Right renal pelvis (tissue), 4 donors: ENCODE results near the gene OTUB2. TPM values are rescaled to one million over a fixed set of nuclear protein-coding genes. Genes with fewer than 3 reads are reported as not detected.

Experiments used
- DNase-seq, 4 donors: peaks; one replicate each; pipeline ENCODE4 v3.0.0-alpha.2; 2013; ENCODE audit warnings: low read depth in 4 of 4, low spot score in 3 of 4, missing footprints in 1 of 4
- polyA plus RNA-seq, 4 donors: library from polyadenylated mRNA; unstranded; fragments of 120-200 nt; gene quantifications; one replicate each; pipeline ENCODE4 v1.2.1, GENCODE V29; 2013; ENCODE audit not compliant: insufficient read length in 4 of 4

The OTUB2 gene
- 1 to 10 TPM; 4.1 to 5.1 (median 4.8) TPM for polyA plus RNA-seq

DNA sequence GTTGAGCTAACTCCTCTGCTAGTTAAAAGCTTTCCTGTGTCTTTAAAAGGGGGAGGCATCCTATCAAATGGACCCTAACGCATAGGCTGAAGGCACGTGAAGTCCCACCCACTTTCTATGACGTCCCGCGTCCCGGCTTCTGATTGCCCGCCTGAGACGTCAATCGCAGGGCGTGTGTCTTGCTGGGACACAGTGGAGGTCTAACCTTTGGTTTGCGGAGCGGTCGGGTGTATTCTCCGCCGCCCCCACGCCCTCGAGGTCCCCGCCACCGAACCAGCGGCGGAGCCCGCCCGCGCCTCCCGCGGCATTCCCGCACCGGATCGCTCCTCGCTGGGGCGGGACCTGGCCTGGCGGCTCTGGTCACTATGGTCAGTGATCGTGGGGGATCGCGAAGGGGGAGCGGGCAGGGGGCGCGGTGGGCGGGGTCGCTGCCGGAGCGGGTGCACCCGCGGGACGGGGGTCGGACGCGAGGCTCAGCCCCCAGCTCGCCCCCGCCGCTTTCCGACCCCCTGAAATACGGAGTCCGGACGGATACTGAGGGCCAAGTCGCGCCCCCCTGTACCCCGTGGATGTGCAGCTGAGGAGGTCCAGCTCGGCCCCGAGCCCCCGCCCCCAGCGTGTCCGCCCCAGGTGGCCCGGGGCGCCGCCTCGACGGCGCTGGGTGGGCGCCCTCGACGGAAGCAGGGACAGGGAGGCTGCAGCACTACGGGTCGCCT, at the start of gene OTUB2:
Gene OTUB2 (plus strand): TSS at position 168 of the 716 bp plus-strand sequence. CDS start 198 bp downstream, at position 366.
- peak; percentile 96 to 99 (median 98) for DNase-seq

GRCh38 chr14:93976477-93977057, 49.6 kb upstream of the OTUB2 start, which contains the start of gene ASB2:
ASB2 (minus strand) TSS chr14:93976570; CDS start chr14:93964539, 12,031 bp downstream.
- DNase-seq, result no peak

DNA sequence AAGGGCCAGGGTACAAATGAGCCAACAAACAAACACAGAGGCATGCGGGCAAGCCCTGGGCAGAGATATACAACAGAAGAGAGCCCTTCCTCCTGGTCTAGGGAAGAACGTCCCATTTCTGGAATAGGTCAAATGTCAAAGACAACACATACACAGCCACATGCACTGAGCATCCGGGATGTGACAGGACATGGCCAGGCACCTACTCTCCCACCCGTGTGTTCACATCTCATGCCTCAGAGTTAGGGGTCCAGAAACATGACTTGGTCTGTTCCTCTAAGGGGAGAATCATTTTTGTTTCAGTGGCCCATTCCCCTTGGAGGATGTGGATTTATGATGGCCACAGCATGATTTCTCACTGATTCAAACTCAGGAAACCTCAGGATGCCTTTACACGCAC, 49.0 kb upstream of the OTUB2 start:
- no peak for DNase-seq

GRCh38 chr14:93977790-93978581, 48.2 kb upstream of the OTUB2 start:
- no peak for DNase-seq

DNA sequence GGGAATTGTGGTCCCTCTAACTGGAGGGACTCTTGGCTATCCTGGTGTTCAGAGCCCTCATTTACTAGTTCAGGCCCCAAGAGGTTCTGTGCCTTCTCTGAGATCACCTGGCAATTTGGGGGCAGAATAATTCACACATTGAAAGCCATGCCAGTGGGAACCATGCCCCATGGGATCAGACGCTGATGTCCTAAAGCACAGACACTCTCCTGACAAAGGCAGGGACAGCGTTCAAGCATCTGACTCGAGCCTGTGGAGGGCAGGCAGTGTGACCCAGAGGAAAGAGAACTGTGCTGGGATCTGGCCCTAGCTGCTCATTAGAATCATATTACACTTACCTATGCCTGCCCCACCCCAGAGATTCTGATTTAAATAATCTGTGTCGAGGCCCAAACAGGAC, 47.4 kb upstream of the OTUB2 start:
- no peak for DNase-seq

DNA sequence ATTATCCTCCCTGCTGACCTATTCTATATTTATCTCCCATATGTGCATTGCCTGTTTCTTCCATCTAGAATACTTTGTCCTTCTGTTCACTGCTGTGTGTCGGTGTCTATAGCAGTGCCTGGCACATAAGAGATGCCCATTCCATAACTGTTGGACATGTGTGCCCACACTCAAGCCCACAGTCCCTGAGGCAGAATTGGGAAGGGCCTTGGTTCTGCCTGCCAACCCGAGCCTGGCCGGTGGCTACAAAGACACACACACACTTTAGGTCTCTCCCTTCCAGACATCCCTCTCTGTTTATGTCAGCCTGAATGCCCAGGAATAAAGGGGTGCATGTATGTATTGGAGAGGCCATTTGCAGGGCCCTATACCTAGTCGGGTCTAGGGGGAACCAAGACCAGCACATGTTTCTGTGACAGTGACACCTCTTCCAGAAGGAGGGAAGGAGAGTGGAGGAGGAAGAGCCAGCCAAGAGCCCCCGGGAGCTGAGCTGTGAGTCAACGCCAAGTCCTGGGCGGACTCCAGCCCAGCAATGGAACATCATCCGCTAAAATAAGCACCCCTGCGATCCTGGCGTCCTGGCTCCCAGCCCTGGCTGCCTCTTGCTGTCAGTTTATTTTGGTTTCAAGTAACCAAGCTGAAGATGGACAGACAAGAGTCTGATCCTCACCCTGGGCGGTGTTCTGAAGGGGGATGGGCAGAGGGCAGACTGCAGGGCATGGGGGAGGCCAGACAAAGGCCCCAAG, 45.5 kb upstream of the OTUB2 start:
- DNase-seq, result no peak

GRCh38 chr14:93981316-93982229, 44.6 kb upstream of the OTUB2 start:
- no peak for DNase-seq

DNA sequence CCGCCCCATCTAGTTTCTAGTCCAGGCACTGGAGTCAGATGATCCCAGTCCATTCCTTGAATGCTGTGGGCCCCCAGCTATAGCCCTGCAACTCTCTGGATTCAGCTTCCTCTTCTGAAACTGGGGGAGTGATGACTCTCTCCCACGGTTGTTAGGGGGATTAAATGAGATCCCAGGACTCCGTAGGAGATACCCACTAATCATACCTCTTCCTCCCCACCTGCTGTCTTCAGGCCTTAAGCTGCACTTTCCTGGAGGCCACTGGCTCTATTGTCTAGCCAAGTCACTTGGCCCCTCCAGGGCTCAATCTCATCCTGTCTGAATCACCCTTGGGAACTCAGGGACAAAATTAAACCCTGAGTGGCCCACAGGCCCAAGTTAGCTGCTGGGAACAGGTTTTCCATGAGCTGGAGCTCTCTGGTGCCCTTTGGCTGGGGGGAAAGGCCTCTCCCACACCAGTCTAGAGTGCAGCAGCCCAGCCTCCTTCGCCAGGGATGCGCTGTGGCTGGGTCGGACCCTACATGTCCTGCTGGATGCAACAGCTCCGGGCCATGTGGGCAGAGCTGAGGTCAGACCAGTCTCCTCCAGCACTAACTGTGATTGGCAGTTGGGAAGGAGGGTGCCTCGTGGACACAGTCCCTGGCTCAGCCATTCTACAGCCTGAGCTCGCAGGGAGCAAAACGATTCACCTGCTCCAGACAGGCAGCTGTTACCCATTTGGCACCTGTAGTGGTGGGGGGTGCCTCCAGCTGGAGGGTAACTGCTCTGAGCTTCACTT, 43.7 kb upstream of the OTUB2 start:
- DNase-seq, result no peak

DNA sequence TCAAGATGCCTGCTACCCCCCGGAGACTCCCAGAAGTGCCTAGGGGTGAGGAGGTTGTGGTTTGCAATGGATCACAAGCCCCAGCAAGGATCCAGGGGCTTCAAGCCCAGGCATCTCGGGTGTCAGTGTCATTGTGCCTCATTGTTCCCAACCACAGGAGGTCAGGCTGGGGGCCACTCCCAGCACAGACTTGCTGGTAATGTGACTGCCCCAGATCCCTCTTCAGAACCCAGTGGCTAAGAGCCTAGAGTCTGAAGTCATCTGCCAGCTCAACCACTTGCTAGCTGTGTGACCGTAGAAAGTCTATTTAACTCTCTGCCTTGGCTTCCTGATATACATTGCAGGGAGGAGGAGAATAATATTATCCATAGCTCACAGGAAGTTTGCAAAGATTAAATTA, 42.1 kb upstream of the OTUB2 start:
- no peak for DNase-seq

GRCh38 chr14:93984987-93985410, 41.1 kb upstream of the OTUB2 start:
- DNase-seq, result no peak

DNA sequence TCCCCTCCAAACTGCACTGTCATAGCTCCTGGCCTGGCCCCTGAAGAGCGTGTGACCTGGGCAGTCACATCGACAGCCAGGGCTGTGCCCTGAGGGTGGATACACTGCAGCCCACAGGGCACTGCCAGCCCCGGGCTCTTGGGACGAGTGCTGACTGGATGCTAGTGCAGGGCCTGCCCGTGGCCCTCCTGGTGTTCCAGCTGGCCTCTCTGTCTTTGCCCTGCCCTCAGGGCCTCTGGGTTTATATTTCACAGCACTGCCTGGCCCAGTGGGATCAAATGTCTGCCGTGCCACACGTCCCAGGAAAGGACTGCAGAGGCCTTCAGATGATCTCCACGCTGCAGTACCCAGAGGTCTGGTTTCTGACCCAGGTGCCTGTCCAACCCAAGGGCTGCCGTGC, 39.2 kb upstream of the OTUB2 start:
- no peak for DNase-seq

DNA sequence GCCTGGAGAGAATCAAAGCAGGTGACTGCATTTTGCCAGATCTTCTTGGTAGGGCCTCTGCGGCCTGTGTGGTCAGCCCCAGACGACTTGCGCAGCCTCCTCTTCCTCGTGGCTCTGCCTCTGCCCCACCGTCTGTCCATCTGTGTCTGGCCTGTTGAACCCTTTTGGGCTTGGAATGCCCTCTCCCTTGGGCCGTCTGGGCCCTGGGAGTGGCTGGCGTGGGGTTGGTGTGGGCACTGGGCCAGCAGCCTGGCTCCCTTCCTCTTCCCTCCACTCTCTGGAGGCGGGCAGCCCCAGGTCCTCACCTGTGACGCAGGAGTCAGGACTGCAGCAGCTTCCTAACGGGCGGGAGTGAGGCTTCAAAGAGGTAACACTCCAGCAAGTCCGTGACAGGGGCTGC, 38.8 kb upstream of the OTUB2 start:
- DNase-seq, result no peak

DNA sequence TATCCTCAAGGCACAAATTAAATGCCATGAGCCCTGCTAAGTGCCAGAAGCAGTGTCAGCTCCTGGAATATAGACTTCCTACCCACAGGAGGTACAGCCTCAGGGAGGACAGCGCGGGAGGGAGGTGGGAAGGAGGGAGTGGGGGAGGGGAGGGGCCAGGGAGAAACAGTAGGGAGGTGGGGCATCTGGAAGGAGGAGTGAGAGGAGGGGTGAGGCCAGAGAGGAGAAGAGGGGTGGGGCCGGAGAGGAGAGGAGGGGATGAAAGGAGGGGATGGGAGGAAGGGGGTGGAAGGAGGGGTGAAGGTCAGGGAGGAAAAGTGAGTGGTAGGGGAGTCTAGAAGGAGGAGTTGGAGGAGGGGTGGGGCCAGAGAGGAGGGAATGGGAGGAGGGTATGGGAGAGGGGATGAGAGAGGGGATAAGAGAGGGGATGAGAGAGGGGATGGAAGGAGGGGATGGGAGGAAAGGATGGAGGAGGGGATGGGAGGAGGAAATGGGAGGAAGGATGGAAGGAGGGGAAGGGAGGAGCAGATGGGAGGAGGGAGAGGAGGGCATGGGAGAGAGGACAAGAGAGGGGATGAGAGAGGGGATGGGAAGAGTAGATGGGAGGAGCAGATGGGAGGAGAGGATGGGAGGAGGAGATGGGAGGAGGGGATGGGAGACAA, 38.2 kb upstream of the OTUB2 start:
- DNase-seq, result no peak

- no peak for DNase-seq
Measured at GRCh38 chr14:93989939-93990338, 36.2 kb upstream of the OTUB2 start.

GRCh38 chr14:93991212-93991611, 34.9 kb upstream of the OTUB2 start:
- no peak for DNase-seq

- DNase-seq, result no peak
Measured at GRCh38 chr14:93991649-93992048, 34.5 kb upstream of the OTUB2 start.

DNA sequence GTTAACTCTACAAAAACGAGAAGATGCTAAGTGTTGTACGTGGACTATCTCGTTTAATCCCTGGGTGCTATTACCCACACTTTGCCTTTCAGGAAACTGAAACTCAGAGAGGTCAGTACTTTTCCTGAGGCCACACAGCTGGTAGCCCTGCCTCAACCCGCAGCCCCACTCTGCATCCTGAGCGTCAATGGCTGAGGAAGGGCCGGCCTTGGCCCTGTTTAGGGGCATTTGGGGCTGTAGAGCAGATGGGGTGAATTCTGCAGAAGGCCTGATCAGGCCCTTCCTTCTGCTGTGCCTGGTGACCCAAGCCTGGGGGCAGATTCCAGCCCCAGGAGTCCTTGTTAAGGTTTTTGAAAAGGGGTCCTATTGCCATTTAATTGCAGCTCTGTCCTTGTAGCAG, 32.8 kb upstream of the OTUB2 start:
- no peak for DNase-seq

- DNase-seq, result no peak
Measured at GRCh38 chr14:93994919-93995682, 31.0 kb upstream of the OTUB2 start.
